ENCODE measurements around the gene ZNF789. TPM values are rescaled to one million over a fixed set of nuclear protein-coding genes. Genes with fewer than 3 reads are reported as not detected.
A peak's percentile ranks its signal among the peaks of the same experiment; 100 is the strongest.

Gene ZNF789
- total and polyA plus RNA-seq, 4 donors, result 4.1 to 19.7 (median 11.6) TPM

DNA sequence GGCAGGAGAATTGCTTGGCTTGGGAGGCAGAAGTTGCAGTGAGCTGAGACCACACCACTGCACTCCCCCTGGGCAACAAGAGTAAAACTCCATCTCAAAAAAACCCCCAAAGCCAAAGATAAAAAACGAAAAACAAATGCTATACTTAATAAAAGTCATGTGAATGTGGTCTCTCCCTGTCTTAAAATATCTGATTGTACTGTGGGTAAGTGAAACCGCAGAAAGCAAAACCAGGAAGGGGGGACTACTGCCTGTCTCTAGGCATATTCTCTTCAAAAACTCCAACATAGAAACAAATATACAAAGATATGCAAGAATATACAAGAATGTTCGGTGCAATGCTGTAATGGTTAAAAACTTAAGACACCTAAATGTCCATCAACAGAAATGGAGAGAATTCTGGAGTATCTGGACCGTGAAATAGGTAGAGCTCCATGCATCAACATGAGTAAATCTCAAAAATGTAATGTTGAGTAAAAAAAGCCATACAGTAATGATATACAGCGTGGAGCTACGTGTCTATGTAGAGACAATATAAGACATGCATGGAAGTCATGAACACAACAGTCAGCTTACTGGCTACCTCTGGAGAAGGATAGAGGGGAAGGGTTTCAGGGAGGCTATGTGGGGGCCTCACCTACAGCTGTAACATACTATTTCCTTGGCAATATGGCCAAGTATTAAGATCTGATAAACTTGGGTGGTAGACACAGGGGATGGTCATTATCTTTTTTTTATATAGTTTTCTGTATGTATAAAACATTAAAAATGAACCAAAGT lies 25.3 kb downstream of the ZNF789 start:
- TF ChIP-seq, protein P1, sequence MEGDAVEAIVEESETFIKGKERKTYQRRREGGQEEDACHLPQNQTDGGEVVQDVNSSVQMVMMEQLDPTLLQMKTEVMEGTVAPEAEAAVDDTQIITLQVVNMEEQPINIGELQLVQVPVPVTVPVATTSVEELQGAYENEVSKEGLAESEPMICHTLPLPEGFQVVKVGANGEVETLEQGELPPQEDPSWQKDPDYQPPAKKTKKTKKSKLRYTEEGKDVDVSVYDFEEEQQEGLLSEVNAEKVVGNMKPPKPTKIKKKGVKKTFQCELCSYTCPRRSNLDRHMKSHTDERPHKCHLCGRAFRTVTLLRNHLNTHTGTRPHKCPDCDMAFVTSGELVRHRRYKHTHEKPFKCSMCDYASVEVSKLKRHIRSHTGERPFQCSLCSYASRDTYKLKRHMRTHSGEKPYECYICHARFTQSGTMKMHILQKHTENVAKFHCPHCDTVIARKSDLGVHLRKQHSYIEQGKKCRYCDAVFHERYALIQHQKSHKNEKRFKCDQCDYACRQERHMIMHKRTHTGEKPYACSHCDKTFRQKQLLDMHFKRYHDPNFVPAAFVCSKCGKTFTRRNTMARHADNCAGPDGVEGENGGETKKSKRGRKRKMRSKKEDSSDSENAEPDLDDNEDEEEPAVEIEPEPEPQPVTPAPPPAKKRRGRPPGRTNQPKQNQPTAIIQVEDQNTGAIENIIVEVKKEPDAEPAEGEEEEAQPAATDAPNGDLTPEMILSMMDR (IDR thresholded peaks at IDR 0.05; ENCODE audit: control extremely low read depth, extremely low read depth), result no peak
- H3K27ac ChIP-seq (ENCODE audit: low read depth in 1 of 2, low read length in 1 of 2), result no peak overlapping the region
- H3K36me3 ChIP-seq (ENCODE audit: control insufficient read depth in 4 of 4, insufficient read depth in 4 of 4, low read length in 4 of 4), result peaks cover 22 to 32% (median 23%) of the 10 kb centered on the region in 4 donors
- H3K9ac ChIP-seq (ENCODE audit: insufficient read depth in 1 of 2, low read length in 2 of 2), result peak overlapping the region in 1 of 2 donors; percentile 18
- ATAC-seq (ENCODE audit: insufficient read depth, low FRiP score), result no peak
- H3K27me3 ChIP-seq (ENCODE audit: control insufficient read depth in 3 of 3, insufficient read depth in 3 of 3, low read length in 2 of 3), result no peaks in the 10 kb centered on the region
- peaks cover 5 to 15% (median 10%) of the 10 kb centered on the region in 5 donors for H3K4me1 ChIP-seq (ENCODE audit: control insufficient read depth in 5 of 5, insufficient read depth in 5 of 5, low read length in 5 of 5)
- 70 to 78% methylated on average over 6 of the region's 6 CpGs for WGBS, 2 donors
- H3K4me3 ChIP-seq, result no peak overlapping the region
- no peak for DNase-seq
- peaks cover 0 to 14% (median 6%) of the 10 kb centered on the region in 4 donors for H3K9me3 ChIP-seq (ENCODE audit: control insufficient read depth in 4 of 4, insufficient read depth in 3 of 4, low read length in 3 of 4)

DNA sequence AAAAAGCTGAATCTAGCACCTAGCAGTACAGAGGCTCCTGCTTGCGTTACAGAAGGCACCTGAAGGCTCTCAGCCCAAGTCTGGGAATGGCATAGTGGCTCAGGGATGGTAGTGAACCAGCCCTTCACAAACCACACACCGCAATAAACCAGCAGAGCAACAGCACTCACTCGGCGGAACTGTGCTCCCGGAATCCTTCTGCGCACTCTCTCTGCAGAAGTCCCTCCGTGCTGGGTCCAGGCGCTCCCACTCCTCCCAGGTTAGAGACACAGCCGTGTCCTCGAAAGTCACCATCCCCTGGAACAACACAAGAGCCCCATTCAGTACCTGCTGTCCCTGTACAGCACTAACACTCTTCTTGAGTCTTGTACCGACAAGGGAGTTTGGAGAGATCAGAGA lies 25.9 kb downstream of the ZNF789 start:
- ATAC-seq (ENCODE audit: insufficient read depth, low FRiP score) (no peak), DNase-seq (no peak)
- TF ChIP-seq, protein P1 (IDR thresholded peaks at IDR 0.05; ENCODE audit: control extremely low read depth, extremely low read depth), result no peak
- Histone ChIP-seq H3K4me3 (peak overlapping the region; percentile 47), H3K4me1 (ENCODE audit: control insufficient read depth in 5 of 5, insufficient read depth in 5 of 5, low read length in 5 of 5) (peaks cover 5 to 15% (median 10%) of the 10 kb centered on the region in 5 donors), H3K36me3 (ENCODE audit: control insufficient read depth in 4 of 4, insufficient read depth in 4 of 4, low read length in 4 of 4) (peaks cover 16 to 26% (median 21%) of the 10 kb centered on the region in 4 donors), H3K27me3 (ENCODE audit: control insufficient read depth in 3 of 3, insufficient read depth in 3 of 3, low read length in 2 of 3) (no peaks in the 10 kb centered on the region), H3K9me3 (ENCODE audit: control insufficient read depth in 4 of 4, insufficient read depth in 3 of 4, low read length in 3 of 4) (peaks cover 0 to 13% (median 5%) of the 10 kb centered on the region in 4 donors), H3K27ac (ENCODE audit: low read depth in 1 of 2, low read length in 1 of 2) (peak overlapping the region in 1 of 2 donors; percentile 64), H3K9ac (ENCODE audit: insufficient read depth in 1 of 2, low read length in 2 of 2) (peak overlapping the region; percentile 11 to 18)
- WGBS, 2 donors, result 63 to 69% methylated on average over 11 of the region's 11 CpGs

DNA sequence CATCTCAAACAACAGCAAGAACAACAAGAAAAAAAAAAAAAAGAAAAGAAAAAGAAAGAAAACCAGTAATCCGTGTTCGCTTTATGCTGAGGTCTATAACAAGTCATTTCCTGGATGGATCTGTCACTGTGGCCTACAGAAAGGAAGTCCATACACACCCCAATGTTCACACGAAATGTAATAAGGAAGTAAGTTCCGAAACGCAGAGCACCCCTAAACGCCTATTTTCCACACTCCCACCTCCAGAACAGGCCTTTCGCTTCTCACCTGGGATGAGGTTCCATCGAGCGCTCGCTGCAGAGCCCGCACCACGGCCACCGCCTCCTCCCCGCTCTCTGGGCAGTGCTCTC lies 26.7 kb downstream of the ZNF789 start:
- Histone ChIP-seq H3K4me1 (ENCODE audit: control insufficient read depth in 5 of 5, insufficient read depth in 5 of 5, low read length in 5 of 5) (peaks cover 5 to 15% (median 10%) of the 10 kb centered on the region in 5 donors), H3K9ac (ENCODE audit: insufficient read depth in 1 of 2, low read length in 2 of 2) (peak overlapping the region; percentile 59 to 85), H3K9me3 (ENCODE audit: control insufficient read depth in 4 of 4, insufficient read depth in 3 of 4, low read length in 3 of 4) (peaks cover 0 to 5% (median 1%) of the 10 kb centered on the region in 4 donors), H3K36me3 (ENCODE audit: control insufficient read depth in 4 of 4, insufficient read depth in 4 of 4, low read length in 4 of 4) (peaks cover 8 to 18% (median 13%) of the 10 kb centered on the region in 4 donors), H3K27me3 (ENCODE audit: control insufficient read depth in 3 of 3, insufficient read depth in 3 of 3, low read length in 2 of 3) (no peaks in the 10 kb centered on the region), H3K4me3 (peak overlapping the region; percentile 87), H3K27ac (ENCODE audit: low read depth in 1 of 2, low read length in 1 of 2) (peak overlapping the region; percentile 95 to 99)
- ATAC-seq (ENCODE audit: insufficient read depth, low FRiP score) (no peak), DNase-seq (peak in 1 of 3 donors; percentile 10)
- 1% methylated on average over 14 of the region's 14 CpGs for WGBS, 2 donors
- TF ChIP-seq, protein P1 (IDR thresholded peaks at IDR 0.05; ENCODE audit: control extremely low read depth, extremely low read depth), result no peak
